NAMALWA (cell line): Measurements from ENCODE around the gene TMEM266.

Experiments used
- DNase-seq: peaks from one replicate; pipeline ENCODE4 v3.0.0-alpha.2; 2015; ENCODE audit warnings: low spot score

Gene TMEM266

GRCh38 chr15:76162036-76162398, 102.2 kb downstream of the TMEM266 start:
- DNase-seq = no peak

GRCh38 chr15:76162784-76163456, 103.1 kb downstream of the TMEM266 start:
- DNase-seq = no peak

- no peak for DNase-seq
Measured at GRCh38 chr15:76163457-76164295, 103.9 kb downstream of the TMEM266 start.

- no peak for DNase-seq
Measured at GRCh38 chr15:76164602-76165001, 104.8 kb downstream of the TMEM266 start.

GRCh38 chr15:76165951-76166350, 106.2 kb downstream of the TMEM266 start:
- DNase-seq = no peak

GRCh38 chr15:76168237-76168984, 108.6 kb downstream of the TMEM266 start:
- no peak for DNase-seq

GRCh38 chr15:76169018-76169417, 109.2 kb downstream of the TMEM266 start:
- peak; percentile 81 for DNase-seq

GRCh38 chr15:76169911-76170800, 110.4 kb downstream of the TMEM266 start:
- no peak for DNase-seq

GRCh38 chr15:76172782-76173181, 113.0 kb downstream of the TMEM266 start:
- DNase-seq = no peak

GRCh38 chr15:76173317-76173834, 113.6 kb downstream of the TMEM266 start:
- DNase-seq = no peak

GRCh38 chr15:76174654-76175053, 114.9 kb downstream of the TMEM266 start:
- no peak for DNase-seq

- no peak for DNase-seq
Measured at GRCh38 chr15:76175442-76175841, 115.7 kb downstream of the TMEM266 start.

GRCh38 chr15:76176059-76176458, 116.3 kb downstream of the TMEM266 start:
- DNase-seq = no peak

- DNase-seq = no peak
Measured at GRCh38 chr15:76176487-76177085, 116.8 kb downstream of the TMEM266 start.

GRCh38 chr15:76177491-76178040, 117.8 kb downstream of the TMEM266 start:
- DNase-seq = no peak

- DNase-seq = no peak
Measured at GRCh38 chr15:76178296-76179000, 118.7 kb downstream of the TMEM266 start.

GRCh38 chr15:76179023-76179422, 119.2 kb downstream of the TMEM266 start:
- no peak for DNase-seq

- no peak for DNase-seq
Measured at GRCh38 chr15:76180321-76180720, 120.5 kb downstream of the TMEM266 start.

GRCh38 chr15:76181705-76182107, 121.9 kb downstream of the TMEM266 start:
- no peak for DNase-seq
